Mucosa of gallbladder (tissue), 1 donor: ENCODE results near the gene HMGXB4. TPM values are rescaled to one million over a fixed set of nuclear protein-coding genes. Genes with fewer than 3 reads are reported as not detected.
A peak's percentile ranks its signal among the peaks of the same experiment; 100 is the strongest.

Experiments
- DNase-seq: peaks from one replicate; pipeline ENCODE4 v3.0.0-alpha.2; 2020; ENCODE audit warnings: low spot score
- total RNA-seq: library from RNA; stranded (reverse); gene quantifications from one replicate; pipeline ENCODE4 v1.2.1, GENCODE V29; 2021
- donor health status: DM: no; HTN: no; CAD: no.

The HMGXB4 gene
- total RNA-seq, 1 donor from 2014 or later, result 15.8 TPM

- DNase-seq, result no peak
Observed at GRCh38 chr22:35326854-35327562, 69.7 kb downstream of the HMGXB4 start.

- DNase-seq, result no peak
Observed at GRCh38 chr22:35327690-35328471, 70.6 kb downstream of the HMGXB4 start.

- peak; percentile 54 for DNase-seq
Observed at GRCh38 chr22:35328472-35328885, 71.2 kb downstream of the HMGXB4 start.

- no peak for DNase-seq
Observed at GRCh38 chr22:35329114-35329847, 72.0 kb downstream of the HMGXB4 start.

- DNase-seq, result peak; percentile 91
Observed at GRCh38 chr22:35330258-35330861, 73.1 kb downstream of the HMGXB4 start.

GRCh38 chr22:35332278-35332677 is 75.0 kb downstream of the HMGXB4 start:
- DNase-seq, result no peak

- no peak for DNase-seq
Observed at GRCh38 chr22:35333220-35333619, 75.9 kb downstream of the HMGXB4 start.

- DNase-seq, result no peak
Observed at GRCh38 chr22:35334004-35334403, 76.7 kb downstream of the HMGXB4 start.

- DNase-seq, result no peak
Observed at GRCh38 chr22:35335468-35335867, 78.2 kb downstream of the HMGXB4 start.

- DNase-seq, result peak; percentile 71
Observed at GRCh38 chr22:35335936-35336781, 78.9 kb downstream of the HMGXB4 start.

GRCh38 chr22:35337932-35338331 is 80.6 kb downstream of the HMGXB4 start:
- DNase-seq, result no peak

- DNase-seq, result no peak
Observed at GRCh38 chr22:35341090-35341874, 84.0 kb downstream of the HMGXB4 start.

GRCh38 chr22:35342390-35342789 is 85.1 kb downstream of the HMGXB4 start:
- DNase-seq, result no peak

GRCh38 chr22:35343664-35344550 is 86.6 kb downstream of the HMGXB4 start:
- no peak for DNase-seq

- no peak for DNase-seq
Observed at GRCh38 chr22:35344956-35345690, 87.8 kb downstream of the HMGXB4 start.
